ENCODE results near the gene MAJIN. TPM values are rescaled to one million over a fixed set of nuclear protein-coding genes. Genes with fewer than 3 reads are reported as not detected.
A peak's percentile ranks its signal among the peaks of the same experiment; 100 is the strongest.
"Not testable (repeated sequence)": the region's sequence is repeated elsewhere in the genome, so short reads cannot be mapped to it uniquely, and the experiment has no call there.

Gene MAJIN
- total RNA-seq, 2 experiments from 2014 or later = 0.21 to 0.82 TPM

- Mint-ChIP-seq H3K27me3 (no peaks in the 10 kb centered on the region), H3K27ac (no peak overlapping the region), H3K36me3 (no peaks in the 10 kb centered on the region), H3K4me1 (ENCODE audit: low read depth) (peaks cover 1% of the 10 kb centered on the region), H3K4me3 (no peak overlapping the region), H3K9me3 (no peaks in the 10 kb centered on the region)
- POLR2A ChIA-PET = interaction anchor here (0.7 kb wide), 1 partner anchor 41 kb away, joined by 3 read pairs; no protein-coding TSS in a partner anchor
- intact Hi-C loops (cut with micrococcal nuclease) = no loop called here
- CTCF ChIA-PET = no interaction called here
- no peak for DNase-seq
Measured at GRCh38 chr11:65008016-65008415, 36.1 kb upstream of the MAJIN start.

GRCh38 chr11:65003968-65004367, 32.1 kb upstream of the MAJIN start:
- POLR2A ChIA-PET = not testable (repeated sequence)

DNA sequence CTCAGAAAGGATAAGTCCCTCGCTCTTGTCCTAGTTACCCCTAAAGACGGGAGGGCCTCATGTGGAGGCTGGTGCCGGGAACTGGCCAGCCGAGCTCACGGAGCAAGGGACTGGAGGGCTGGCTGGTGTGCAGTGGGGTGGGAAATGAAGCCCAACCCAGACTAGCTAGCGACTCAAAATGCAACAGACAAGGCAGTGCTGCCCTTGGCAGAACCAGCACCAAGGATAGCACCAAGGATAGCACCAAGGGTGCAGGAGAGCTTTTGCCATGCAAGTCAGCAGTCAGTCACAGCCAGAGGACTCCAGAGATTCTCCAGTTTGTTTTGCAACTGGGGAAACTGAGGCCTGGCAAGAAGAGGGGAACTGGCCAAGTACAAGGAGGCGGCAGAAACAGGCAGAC, 31.4 kb upstream of the MAJIN start:
- no peaks in the 10 kb centered on the region for H3K27me3 Mint-ChIP-seq
- no peaks in the 10 kb centered on the region for H3K9me3 Mint-ChIP-seq
- peaks cover 8% of the 10 kb centered on the region for H3K4me1 Mint-ChIP-seq (ENCODE audit: low read depth)
- no peak overlapping the region for H3K27ac Mint-ChIP-seq
- DNase-seq = no peak
- CTCF ChIA-PET = interaction anchor here (1.4 to 1.5 kb wide), 2 partner anchors 10 to 11 kb away, joined by 3 to 6 read pairs; partner anchors contain the start of gene ARL2
- POLR2A ChIA-PET = no interaction called here
- intact Hi-C loops (cut with micrococcal nuclease) = no loop called here
- no peaks in the 10 kb centered on the region for H3K36me3 Mint-ChIP-seq
- no peak overlapping the region for H3K4me3 Mint-ChIP-seq

More at GRCh38 chr11:65003968-65004367, 32.1 kb upstream of the MAJIN start:
- H3K27me3 Mint-ChIP-seq; intact Hi-C loops (cut with micrococcal nuclease); H3K9me3 Mint-ChIP-seq; H3K4me1 Mint-ChIP-seq (ENCODE audit: low read depth); H3K27ac Mint-ChIP-seq; DNase-seq; H3K4me3 Mint-ChIP-seq; H3K36me3 Mint-ChIP-seq: not testable (repeated sequence)
- CTCF ChIA-PET = interaction anchor here (1.4 kb wide), 1 partner anchor 9 kb away, joined by 3 read pairs; no protein-coding TSS in a partner anchor

GRCh38 chr11:65002706-65003105, 30.8 kb upstream of the MAJIN start:
- Mint-ChIP-seq H3K27ac (no peak overlapping the region), H3K27me3 (no peaks in the 10 kb centered on the region), H3K4me1 (ENCODE audit: low read depth) (peaks cover 11% of the 10 kb centered on the region), H3K4me3 (no peak overlapping the region), H3K9me3 (no peaks in the 10 kb centered on the region), H3K36me3 (no peaks in the 10 kb centered on the region)
- DNase-seq = no peak
- POLR2A ChIA-PET = no interaction called here
- intact Hi-C loops (cut with micrococcal nuclease) = no loop called here
- CTCF ChIA-PET = interaction anchor here (1.4 to 1.5 kb wide), 2 partner anchors 10 to 12 kb away, joined by 3 to 6 read pairs; partner anchors contain the start of gene ARL2

DNA sequence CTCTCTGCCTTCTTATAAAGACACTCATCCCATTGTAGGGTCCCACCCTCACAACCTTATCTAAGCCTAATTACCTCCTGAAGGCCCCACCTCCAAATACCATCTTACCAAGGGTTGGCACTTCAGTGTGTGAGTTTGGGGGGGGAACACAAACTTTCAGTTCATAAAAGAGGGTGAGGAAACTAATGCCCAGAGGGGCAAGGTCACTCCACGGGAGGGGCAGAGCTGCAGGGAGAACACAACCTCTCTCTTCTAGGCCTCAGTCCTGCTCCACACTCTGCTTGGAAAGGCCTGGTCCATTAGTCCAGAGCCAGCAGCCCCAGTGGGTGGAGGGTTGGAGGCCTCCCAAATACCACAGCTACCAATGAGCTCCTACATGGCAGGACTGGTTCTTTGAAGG, 27.6 kb upstream of the MAJIN start:
- POLR2A ChIA-PET = interaction anchor here (0.6 to 1.2 kb wide), 2 partner anchors 220 to 221 kb away, joined by 3 read pairs; partner anchors contain the start of gene SF1
- peaks cover 13% of the 10 kb centered on the region for H3K4me1 Mint-ChIP-seq (ENCODE audit: low read depth)
- no peaks in the 10 kb centered on the region for H3K9me3 Mint-ChIP-seq
- H3K27me3 Mint-ChIP-seq = no peaks in the 10 kb centered on the region
- intact Hi-C loops (cut with micrococcal nuclease) = no loop called here
- no peak overlapping the region for H3K4me3 Mint-ChIP-seq
- no peak overlapping the region for H3K27ac Mint-ChIP-seq
- CTCF ChIA-PET = interaction anchor here (5.9 kb wide), 1 partner anchor 14 kb away, joined by 31 read pairs; the partner anchor contains the start of gene ARL2
- H3K36me3 Mint-ChIP-seq = no peaks in the 10 kb centered on the region
- DNase-seq = no peak

DNA sequence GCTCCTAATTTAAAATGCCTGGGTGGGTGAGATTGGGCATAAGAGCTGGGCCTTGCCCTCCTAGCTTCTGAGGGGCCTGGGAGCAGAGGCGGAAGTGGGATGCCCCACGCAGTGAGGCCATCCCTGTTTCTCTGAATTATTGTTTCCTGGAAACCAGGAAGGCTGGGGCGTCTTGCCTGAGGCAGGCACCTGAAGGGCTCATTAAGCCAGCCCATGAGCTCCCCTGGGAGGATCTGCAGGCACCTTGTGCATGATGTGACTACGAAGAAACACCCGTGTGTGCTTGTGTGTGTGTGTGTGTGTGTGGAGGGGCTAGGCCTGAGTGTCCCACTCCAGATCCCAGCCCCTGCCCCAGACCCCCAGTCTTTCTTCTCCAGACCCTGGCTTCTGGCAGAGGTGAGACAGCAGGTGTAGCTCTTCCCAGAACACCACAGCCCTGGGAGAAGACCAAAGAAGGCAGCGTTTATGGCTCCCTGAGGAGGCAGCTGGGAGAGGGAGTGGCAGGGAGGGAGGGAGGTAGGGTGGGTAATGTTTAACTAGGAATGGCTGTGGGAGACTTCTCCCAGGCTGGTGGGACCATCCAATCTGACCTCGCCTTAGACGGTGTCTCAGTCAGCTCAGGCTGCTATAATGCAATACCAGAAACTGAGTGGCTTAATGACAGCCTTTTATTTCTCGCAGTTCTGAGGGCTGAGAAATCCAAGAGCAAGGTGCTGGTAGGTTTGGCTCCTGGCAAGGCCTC, 27.0 kb upstream of the MAJIN start:
- peak overlapping the region; percentile 8 for H3K4me3 Mint-ChIP-seq
- H3K27me3 Mint-ChIP-seq = no peaks in the 10 kb centered on the region
- intact Hi-C loops (cut with micrococcal nuclease) = no loop called here
- H3K36me3 Mint-ChIP-seq = no peaks in the 10 kb centered on the region
- peak overlapping the region; percentile 66 for H3K27ac Mint-ChIP-seq
- POLR2A ChIA-PET = interaction anchor here (1.2 kb wide), 1 partner anchor 221 kb away, joined by 3 read pairs; the partner anchor contains the start of gene SF1
- CTCF ChIA-PET = interaction anchor here (0.7 to 5.9 kb wide), 2 partner anchors 15 to 27 kb away, joined by 3 to 31 read pairs; partner anchors contain the start of genes ARL2 and MAJIN
- no peaks in the 10 kb centered on the region for H3K9me3 Mint-ChIP-seq
- DNase-seq = peak; percentile 15
- peaks cover 13% of the 10 kb centered on the region for H3K4me1 Mint-ChIP-seq (ENCODE audit: low read depth)

GRCh38 chr11:64998141-64998540, 26.2 kb upstream of the MAJIN start:
- Mint-ChIP-seq H3K36me3 (no peaks in the 10 kb centered on the region), H3K4me3 (peak overlapping the region; percentile 8), H3K9me3 (no peaks in the 10 kb centered on the region), H3K4me1 (ENCODE audit: low read depth) (peaks cover 13% of the 10 kb centered on the region), H3K27ac (peak overlapping the region; percentile 66), H3K27me3 (no peaks in the 10 kb centered on the region)
- ChIA-PET CTCF (interaction anchor here (0.6 to 5.9 kb wide), 3 partner anchors 15 to 80 kb away, joined by 3 to 31 read pairs (median 4); partner anchors contain the start of genes ARL2 and MAJIN), POLR2A (no interaction called here)
- intact Hi-C loops (cut with micrococcal nuclease) = no loop called here
- DNase-seq = peak; percentile 39

DNA sequence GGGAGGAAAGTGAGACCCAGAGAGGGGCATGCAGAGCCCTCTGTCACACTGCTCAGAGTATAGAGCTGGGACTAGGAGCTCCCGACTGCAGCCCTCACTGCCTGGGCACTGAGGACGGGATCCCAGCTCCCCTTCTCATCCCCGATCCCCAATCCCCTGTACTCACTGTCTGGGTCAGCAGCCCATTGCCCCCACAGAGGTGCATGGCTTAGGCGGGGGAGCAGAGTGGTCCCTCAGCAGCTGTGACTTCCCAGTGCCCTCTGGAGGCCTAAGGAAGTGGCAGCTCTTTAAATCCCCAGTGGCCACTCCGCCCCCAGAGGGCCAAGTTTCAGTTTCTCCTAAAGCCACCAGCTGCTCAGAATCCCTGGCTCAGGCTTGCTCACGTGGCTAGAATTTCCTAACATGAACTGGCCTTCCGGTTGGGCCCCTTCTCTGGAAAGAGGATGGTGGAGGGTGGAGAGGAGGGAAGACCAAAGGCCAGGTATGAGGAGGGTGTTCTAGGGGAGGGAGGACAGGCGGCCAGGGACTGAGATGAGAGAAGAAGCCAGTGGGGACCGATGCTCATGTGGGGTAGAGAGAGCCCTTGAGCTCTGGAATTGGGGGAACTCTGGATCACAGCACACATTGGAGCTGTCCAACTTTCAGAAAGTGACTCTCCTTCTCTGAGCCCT, 24.9 kb upstream of the MAJIN start, which contains the start of gene BATF2:
Gene BATF2 (minus strand): TSS at position 262 of the 671 bp plus-strand sequence. CDS start 57 bp downstream, at position 205.
- Mint-ChIP-seq H3K9me3 (no peaks in the 10 kb centered on the region), H3K27ac (no peak within 1 kb of the TSS), H3K4me1 (ENCODE audit: low read depth) (peaks cover 13% of the 10 kb centered on the region), H3K4me3 (no peak within 1 kb of the TSS), H3K27me3 (no peaks in the 10 kb centered on the region), H3K36me3 (no peaks in the 10 kb centered on the region)
- ChIA-PET POLR2A (no interaction called here), CTCF (interaction anchor here (1.2 to 5.9 kb wide), 2 partner anchors 17 to 50 kb away, joined by 3 to 31 read pairs; partner anchors contain the start of gene ARL2)
- intact Hi-C loops (cut with micrococcal nuclease) = no loop called here
- DNase-seq = peak; percentile 20

DNA sequence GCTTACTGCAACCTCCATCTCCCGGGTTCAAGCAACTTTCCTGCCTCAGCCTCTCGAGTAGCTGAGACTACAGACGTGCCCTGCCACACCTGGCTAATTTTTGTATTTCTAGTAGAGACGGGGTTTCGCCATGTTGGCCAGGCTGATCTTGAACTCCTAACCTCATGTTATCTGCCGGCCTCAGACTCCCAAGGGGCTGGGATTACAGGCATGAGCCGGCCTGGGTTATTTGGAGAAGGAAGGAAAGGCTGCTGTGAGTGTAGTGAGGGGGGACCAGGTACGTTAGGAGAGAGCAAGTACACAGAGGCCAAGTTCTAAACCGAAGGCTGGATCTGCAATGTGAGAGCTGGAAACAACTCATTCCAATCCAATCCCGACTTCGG, 24.4 kb upstream of the MAJIN start:
- Mint-ChIP-seq H3K9me3 (no peaks in the 10 kb centered on the region), H3K4me1 (ENCODE audit: low read depth) (peaks cover 13% of the 10 kb centered on the region), H3K4me3 (no peak overlapping the region), H3K36me3 (no peaks in the 10 kb centered on the region), H3K27ac (no peak overlapping the region), H3K27me3 (no peaks in the 10 kb centered on the region)
- CTCF ChIA-PET = interaction anchor here (1.2 to 5.9 kb wide), 2 partner anchors 17 to 50 kb away, joined by 3 to 31 read pairs; partner anchors contain the start of gene ARL2
- no peak for DNase-seq
- intact Hi-C loops (cut with micrococcal nuclease) = no loop called here
- POLR2A ChIA-PET = no interaction called here

- intact Hi-C loops (cut with micrococcal nuclease) = no loop called here
- H3K27ac Mint-ChIP-seq = no peak overlapping the region
- peaks cover 20% of the 10 kb centered on the region for H3K4me1 Mint-ChIP-seq (ENCODE audit: low read depth)
- no peak overlapping the region for H3K4me3 Mint-ChIP-seq
- H3K36me3 Mint-ChIP-seq = no peaks in the 10 kb centered on the region
- no peaks in the 10 kb centered on the region for H3K27me3 Mint-ChIP-seq
- DNase-seq = no peak
- CTCF ChIA-PET = no interaction called here
- POLR2A ChIA-PET = no interaction called here
- no peaks in the 10 kb centered on the region for H3K9me3 Mint-ChIP-seq
Measured at GRCh38 chr11:64994318-64994717, 22.4 kb upstream of the MAJIN start.

GRCh38 chr11:64990222-64990923, 18.5 kb upstream of the MAJIN start:
- Mint-ChIP-seq H3K27me3 (no peaks in the 10 kb centered on the region), H3K27ac (no peak overlapping the region), H3K4me3 (no peak overlapping the region), H3K9me3 (no peaks in the 10 kb centered on the region), H3K36me3 (no peaks in the 10 kb centered on the region), H3K4me1 (ENCODE audit: low read depth) (peaks cover 13% of the 10 kb centered on the region)
- ChIA-PET CTCF (no interaction called here), POLR2A (no interaction called here)
- intact Hi-C loops (cut with micrococcal nuclease) = no loop called here
- no peak for DNase-seq

GRCh38 chr11:64989416-64989815, 17.5 kb upstream of the MAJIN start:
- CTCF ChIA-PET = no interaction called here
- POLR2A ChIA-PET = no interaction called here
- peaks cover 13% of the 10 kb centered on the region for H3K4me1 Mint-ChIP-seq (ENCODE audit: low read depth)

More at GRCh38 chr11:64989416-64989815, 17.5 kb upstream of the MAJIN start:
- H3K27me3 Mint-ChIP-seq = peaks cover 2% of the 10 kb centered on the region
- H3K27ac Mint-ChIP-seq = peak overlapping the region; percentile 8
- intact Hi-C loops (cut with micrococcal nuclease) = no loop called here
- no peaks in the 10 kb centered on the region for H3K9me3 Mint-ChIP-seq
- no peak for DNase-seq
- no peak overlapping the region for H3K4me3 Mint-ChIP-seq
- H3K36me3 Mint-ChIP-seq = no peaks in the 10 kb centered on the region
